Heart left ventricle (tissue), 16 donors: ENCODE data around the gene PCYT1A. TPM values are rescaled to one million over a fixed set of nuclear protein-coding genes. Genes with fewer than 3 reads are reported as not detected.

Source experiments
- ATAC-seq, 4 donors: fragments of 200-7000 bp; cut with Tn5 transposase; one replicate each; pipeline ENCODE4 v1.9.1; 2020 to 2022; ENCODE audit warnings: moderate library complexity in 4 of 4, mild to moderate bottlenecking in 3 of 4, moderate number of reproducible peaks in 1 of 4
- DNase-seq, 5 donors: peaks; one replicate each; pipeline ENCODE4 v3.0.0-alpha.2; 2020
- H3K27ac ChIP-seq, 12 donors: fragments of 200-600 bp; sonication (generic) in 4 of 12; one replicate each; pipeline versions ENCODE4 v1.5.0 to v1.8.0; 2016 to 2022; ENCODE audit warnings: mild to moderate bottlenecking in 2 of 12
- H3K27me3 ChIP-seq, 9 donors: fragments of 200-600 bp; sonication (generic) in 2 of 9; one replicate each; pipeline versions ENCODE4 v1.5.1 to v1.8.0; 2016 to 2022; ENCODE audit warnings: mild to moderate bottlenecking in 3 of 9
- H3K36me3 ChIP-seq, 9 donors: fragments of 200-600 bp; sonication (generic) in 2 of 9; one replicate each; pipeline versions ENCODE4 v1.5.0 to v1.8.0; 2018 to 2022; ENCODE audit warnings: mild to moderate bottlenecking in 2 of 9
- H3K4me1 ChIP-seq, 12 donors: fragments of 200-600 bp; sonication (generic) in 4 of 12; one replicate each; pipeline versions ENCODE4 v1.5.0 to v1.8.0; 2016 to 2022; ENCODE audit warnings: mild to moderate bottlenecking in 3 of 12
- H3K4me3 ChIP-seq, 12 donors: fragments of 200-600 bp; sonication (generic) in 4 of 12; one replicate each; pipeline versions ENCODE4 v1.5.0 to v1.8.0; 2017 to 2022; ENCODE audit warnings: mild to moderate bottlenecking in 9 of 12, moderate library complexity in 4 of 12
- H3K9me3 ChIP-seq, 12 donors: fragments of 200-600 bp; sonication (generic) in 4 of 12; one replicate each; pipeline versions ENCODE4 v1.5.0 to v1.8.0; 2016 to 2022; ENCODE audit warnings: mild to moderate bottlenecking in 1 of 12
- POLR2A ChIP-seq, 2 donors: fragments of 450-650 bp; IDR thresholded peaks; one replicate each; pipeline ENCODE4 v1.6.1; 2017; ENCODE audit warnings: antibody characterized with exemption in 2 of 2, mild to moderate bottlenecking in 2 of 2, moderate library complexity in 2 of 2
- WGBS, 4 donors: extraction: QIAGEN DNeasy Blood & Tissue Kit in 2 of 4; methylation state at CpG; one replicate each; pipeline versions ENCODE4 v1.1.5 to v1.1.7; 2013 to 2018; 5-methylcytosine and 5-hydroxymethylcytosine counted together
- intact Hi-C, 10 donors: fragments of 100-400 bp; cut with DNase I; formaldehyde crosslinking; loops; one replicate each; pipeline versions ENCODE4 v1.11.1 to v1.14.2; 2022
- polyA plus RNA-seq, 2 donors: library from polyadenylated mRNA; stranded (reverse); fragments of 200-250 nt; gene quantifications; one replicate each; pipeline ENCODE4 v1.2.3, GENCODE V29; 2013
- total RNA-seq, 9 donors: library from RNA; depleted of rRNA in 2 of 9; stranded (reverse); fragments of >200 nt in 2 of 9; fragmentation: NEBNext Ultra II Directional in 3 of 9; extraction: Animal tissue kit (Norgen Biotek cat#: 25700) in 3 of 9; gene quantifications; one replicate each; pipeline versions ENCODE4 v1.1.0 to v1.2.4, GENCODE V29; 2016 to 2023
- TF ChIP-seq, protein P1 (sequence below), 12 donors: fragments of 200-600 bp; sonication (generic) in 4 of 12; IDR thresholded peaks; one replicate each; pipeline versions ENCODE4 v1.5.0 to v1.8.0; 2018 to 2022; ENCODE audit warnings: antibody characterized with exemption in 12 of 12, mild to moderate bottlenecking in 5 of 12
- donor health status: ischemic (EF 13 %, LVEDD 7.1; RV severe dilation, severe dysfunction).
- donor health status: healthy with polysubstance abuse.
- donor health status: DM: no; HTN: yes; CAD: no.
- donor health status: DM: no; HTN: no; CAD: no.
- donor health status: ischemic (EF 25% LVEDD 6.9; RV normal size, moderate dysfunction).
- donor health status: ischemic (EF 25% LVEDD 5.7; RV mildly dilated, moderate dysfunction).
- donor health status: healthy.
- donor health status: DM: yes; HTN: yes; CAD: no.
- donor health status: ischemic (EF 35%, LVEDD 5.7; RV mildly dilated, moderate dysfunction).
- donor health status: nonischemic (EF 11% LVEDD 7.7; RV severe dilation, severe dysfunction).
- donor health status: DM: yes; HTN: yes; CAD: no.
- donor health status: PGD.
- donor health status: ischemic (EF 29% LVEDD 5.4; RV normal size, mild dysfunction).
- donor health status: nonischemic (EF 23%, LVEDD 6.1; RV moderate dilation, normal function).

The PCYT1A gene
- total and polyA plus RNA-seq, 11 donors: 29.4 to 149 (median 105) TPM

DNA sequence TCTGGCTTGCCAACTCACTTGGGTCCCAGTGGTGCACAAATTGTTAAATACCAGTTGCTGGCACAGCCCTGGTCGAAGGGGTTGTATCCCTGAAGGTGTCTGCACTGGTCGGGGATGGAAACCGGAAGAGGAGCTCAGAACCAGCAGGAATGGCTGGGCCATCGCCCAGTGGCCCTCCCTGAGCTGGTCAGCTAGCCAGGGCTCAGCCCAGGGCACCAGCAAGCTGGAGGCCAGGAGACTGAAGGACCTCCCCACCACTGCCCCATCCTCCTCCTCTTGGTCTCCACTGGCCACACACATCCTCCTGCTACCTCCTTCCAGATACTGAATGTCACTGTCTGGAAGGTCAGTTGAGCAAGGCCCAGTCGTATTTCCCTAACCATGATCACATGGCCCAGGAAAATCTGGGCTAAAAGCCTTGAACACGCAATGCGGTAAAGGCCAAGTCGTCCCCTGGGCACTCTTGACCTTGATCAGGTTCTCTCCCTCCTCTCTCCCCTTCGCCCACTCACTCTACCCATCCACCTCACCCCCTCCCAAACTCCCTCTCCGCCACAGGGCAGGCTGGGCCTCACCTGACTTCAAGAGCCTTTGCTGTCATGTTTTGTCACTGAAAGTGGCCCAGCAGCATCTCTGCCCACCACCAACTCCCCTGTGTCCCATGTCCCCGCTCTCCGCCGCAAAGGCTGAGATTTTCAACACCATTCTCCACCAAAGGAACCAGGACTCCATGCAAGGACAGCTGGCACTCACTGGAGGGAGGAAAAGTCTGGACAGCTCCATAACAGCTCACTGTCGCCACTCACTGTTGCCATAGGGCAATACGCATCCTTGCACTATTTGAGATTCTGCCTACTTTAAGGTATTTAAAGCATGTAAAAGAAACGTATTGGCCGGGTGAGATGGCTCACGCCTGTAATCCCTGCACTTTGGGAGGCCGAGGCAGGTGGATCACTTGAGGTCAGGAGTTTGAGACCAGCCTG lies 88.5 kb downstream of the PCYT1A start:
- no peaks in the 10 kb centered on the region for H3K27me3 ChIP-seq
- TF ChIP-seq, protein P1, sequence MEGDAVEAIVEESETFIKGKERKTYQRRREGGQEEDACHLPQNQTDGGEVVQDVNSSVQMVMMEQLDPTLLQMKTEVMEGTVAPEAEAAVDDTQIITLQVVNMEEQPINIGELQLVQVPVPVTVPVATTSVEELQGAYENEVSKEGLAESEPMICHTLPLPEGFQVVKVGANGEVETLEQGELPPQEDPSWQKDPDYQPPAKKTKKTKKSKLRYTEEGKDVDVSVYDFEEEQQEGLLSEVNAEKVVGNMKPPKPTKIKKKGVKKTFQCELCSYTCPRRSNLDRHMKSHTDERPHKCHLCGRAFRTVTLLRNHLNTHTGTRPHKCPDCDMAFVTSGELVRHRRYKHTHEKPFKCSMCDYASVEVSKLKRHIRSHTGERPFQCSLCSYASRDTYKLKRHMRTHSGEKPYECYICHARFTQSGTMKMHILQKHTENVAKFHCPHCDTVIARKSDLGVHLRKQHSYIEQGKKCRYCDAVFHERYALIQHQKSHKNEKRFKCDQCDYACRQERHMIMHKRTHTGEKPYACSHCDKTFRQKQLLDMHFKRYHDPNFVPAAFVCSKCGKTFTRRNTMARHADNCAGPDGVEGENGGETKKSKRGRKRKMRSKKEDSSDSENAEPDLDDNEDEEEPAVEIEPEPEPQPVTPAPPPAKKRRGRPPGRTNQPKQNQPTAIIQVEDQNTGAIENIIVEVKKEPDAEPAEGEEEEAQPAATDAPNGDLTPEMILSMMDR (IDR thresholded peaks at IDR 0.05): no peak
- TF ChIP-seq POLR2A (IDR thresholded peaks at IDR 0.05): no peak
- H3K4me3 ChIP-seq: no peak overlapping the region
- intact Hi-C loops: loop anchor here in 3 of 10 donors (5.0 to 10.0 kb wide), 3 partner anchors 127 to 174 kb away; no protein-coding TSS in a partner anchor
- ATAC-seq: no peak
- H3K36me3 ChIP-seq: no peaks in the 10 kb centered on the region
- 77 to 86% (median 81%) methylated on average over 17 to 19 of the region's 19 CpGs for WGBS, 4 donors
- H3K4me1 ChIP-seq: peaks cover 0 to 12% (median 6%) of the 10 kb centered on the region in 12 donors
- no peak overlapping the region for H3K27ac ChIP-seq
- no peak for DNase-seq
- H3K9me3 ChIP-seq: no peaks in the 10 kb centered on the region

DNA sequence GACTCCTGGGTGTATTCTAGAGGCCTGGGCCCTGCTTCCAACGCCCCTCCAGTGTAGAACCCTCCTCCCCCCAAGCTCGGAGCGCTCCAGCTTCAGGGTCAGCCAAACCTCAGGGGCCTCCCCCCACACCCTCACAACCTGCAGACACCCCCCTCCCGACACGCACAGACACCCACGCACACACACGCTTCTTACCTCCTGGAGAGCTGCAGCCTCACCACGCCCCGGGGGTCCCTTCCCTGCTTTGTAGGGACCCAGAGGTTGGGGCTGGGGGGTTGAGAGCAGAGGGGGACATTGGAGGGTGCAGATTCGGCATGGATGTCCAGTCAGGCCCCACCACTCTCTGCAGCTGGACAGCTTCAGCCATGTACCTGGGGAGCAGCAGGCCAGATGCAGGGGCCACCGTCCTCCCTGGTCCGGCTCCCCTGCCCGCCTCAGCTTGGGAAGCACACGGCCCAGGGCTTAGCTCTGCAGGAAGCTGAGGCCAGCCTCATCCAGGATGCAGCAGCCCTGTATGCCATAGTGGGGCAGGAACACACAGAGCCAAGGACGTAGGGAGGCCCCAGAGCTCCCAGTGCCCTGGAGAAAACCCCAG lies 89.3 kb downstream of the PCYT1A start:
- H3K27me3 ChIP-seq: no peaks in the 10 kb centered on the region
- intact Hi-C loops: loop anchor here in 3 of 10 donors (5.0 to 10.0 kb wide), 3 partner anchors 126 to 173 kb away; no protein-coding TSS in a partner anchor
- ATAC-seq: no peak
- peaks cover 0 to 19% (median 7%) of the 10 kb centered on the region in 12 donors for H3K4me1 ChIP-seq
- no peak overlapping the region for H3K4me3 ChIP-seq
- no peaks in the 10 kb centered on the region for H3K36me3 ChIP-seq
- no peaks in the 10 kb centered on the region for H3K9me3 ChIP-seq
- WGBS, 4 donors: 78 to 90% (median 80%) methylated on average over 4 to 15 of the region's 15 CpGs
- TF ChIP-seq, protein P1 (IDR thresholded peaks at IDR 0.05): no peak
- no peak for TF ChIP-seq POLR2A (IDR thresholded peaks at IDR 0.05)
- H3K27ac ChIP-seq: no peak overlapping the region
- DNase-seq: peak in 1 of 5 donors; percentile 29

- no peak for ATAC-seq
- no peak for TF ChIP-seq POLR2A (IDR thresholded peaks at IDR 0.05)
- TF ChIP-seq, protein P1 (IDR thresholded peaks at IDR 0.05): no peak
- H3K27me3 ChIP-seq: no peaks in the 10 kb centered on the region
- no peaks in the 10 kb centered on the region for H3K36me3 ChIP-seq
- H3K4me1 ChIP-seq: peaks cover 0 to 25% (median 10%) of the 10 kb centered on the region in 12 donors
- H3K4me3 ChIP-seq: no peak overlapping the region
- DNase-seq: peak in 1 of 5 donors; percentile 51
- intact Hi-C loops: loop anchor here in 8 of 10 donors (2.0 to 10.0 kb wide), 7 partner anchors 123 to 173 kb away; no protein-coding TSS in a partner anchor
- H3K9me3 ChIP-seq: no peaks in the 10 kb centered on the region
- 82 to 89% (median 86%) methylated on average over 15 to 17 of the region's 17 CpGs for WGBS, 4 donors
- H3K27ac ChIP-seq: no peak overlapping the region
These were observed 90.0 kb downstream of the PCYT1A start for GRCh38 chr3:196197524-196197923.
